Endothelial cell of umbilical vein (primary cell): Measurements from ENCODE around the gene SLC39A11. TPM values are rescaled to one million over a fixed set of nuclear protein-coding genes. Genes with fewer than 3 reads are reported as not detected.

Experiments used
- BruUV-seq: library from RNA; stranded (reverse); fragments of 400-500 nt; replicated peaks from 2 replicates; lab custom pipeline; 2021; lab: Mats Ljungman, UMichigan
- CTCF ChIA-PET: fragments of 300-600, 350-600 bp; sonication (Branson Sonifier 250); formaldehyde crosslinking; loops from one replicate; lab custom pipeline; 2021; ENCODE audit warnings: antibody characterized with exemption, inconsistent platforms; lab: Charles Lee
- POLR2A ChIA-PET: fragments of 300-600, 350-600 bp; sonication (Branson Sonifier 250); formaldehyde crosslinking; loops from one replicate; lab custom pipeline; 2021; ENCODE audit warnings: antibody characterized with exemption, inconsistent platforms; lab: Charles Lee
- DNase-seq: peaks from one replicate; pipeline ENCODE4 v3.0.0-alpha.2; 2011; ENCODE audit warnings: low read depth, low spot score
- FAIRE-seq: peaks from 2 replicates; lab custom pipeline; 2011; peaks lifted over from hg19 to GRCh38; lab: Jason Lieb, UNC
- H2AFZ ChIP-seq: 2 replicates; pipeline ENCODE4 v1.6.0; 2012; ENCODE audit warnings: low read depth, low read length, control low read depth, inconsistent platforms
- H3K27ac ChIP-seq: 2 replicates; pipeline ENCODE4 v1.5.1; 2011; ENCODE audit warnings: low read depth, mild to moderate bottlenecking, control low read depth, low read length, moderate library complexity; ENCODE audit not compliant: insufficient read depth
- H3K27me3 ChIP-seq, 2 experiments: 2 replicates each; pipeline versions ENCODE4 v1.6.0 to v1.6.1; 2011; ENCODE audit warnings: low read length in 2 of 2, mixed read lengths in 1 of 2; ENCODE audit not compliant: control insufficient read depth in 2 of 2, insufficient read depth in 2 of 2
- H3K36me3 ChIP-seq, 2 experiments: 2 replicates in 1 of 2; 3 replicates in 1 of 2; pipeline ENCODE4 v1.5.1; 2011; ENCODE audit warnings: low read length in 2 of 2, mild to moderate bottlenecking in 1 of 2, moderate library complexity in 1 of 2; ENCODE audit not compliant: control insufficient read depth in 2 of 2, insufficient read depth in 2 of 2; ENCODE audit errors: extremely low read depth in 1 of 2
- H3K4me1 ChIP-seq: 3 replicates; pipeline ENCODE4 v1.5.1; 2011; ENCODE audit warnings: mild to moderate bottlenecking, low read length; ENCODE audit not compliant: control insufficient read depth, insufficient read depth; ENCODE audit errors: extremely low read depth
- H3K4me2 ChIP-seq: 2 replicates; pipeline ENCODE4 v1.6.1; 2011; ENCODE audit warnings: low read length, control low read depth, mixed read lengths; ENCODE audit not compliant: insufficient read depth
- H3K4me3 ChIP-seq, 3 experiments: fragments of 200-600 bp in 1 of 3; sonication (generic), shearing (Covaris generic) in 1 of 3; replicated peaks in 1 of 3; 2 replicates each; pipeline ENCODE4 v1.5.1; 2011 to 2016; ENCODE audit warnings: control low read depth in 3 of 3, low read length in 3 of 3, mild to moderate bottlenecking in 2 of 3, inconsistent platforms in 1 of 3, low read depth in 1 of 3, moderate library complexity in 1 of 3; ENCODE audit not compliant: insufficient read depth in 1 of 3
- H3K79me2 ChIP-seq: 2 replicates; pipeline ENCODE4 v1.6.0; 2012; ENCODE audit warnings: low read length, inconsistent platforms; ENCODE audit not compliant: control insufficient read depth, insufficient read depth
- H3K9ac ChIP-seq: replicated peaks from 2 replicates; pipeline ENCODE3; 2011; ENCODE audit warnings: low read length, control low read depth; ENCODE audit not compliant: insufficient read depth; ENCODE audit errors: extremely low read depth
- H3K9me1 ChIP-seq: replicated peaks from 3 replicates; pipeline ENCODE4 v1.6.0; 2011; ENCODE audit warnings: mild to moderate bottlenecking, low read length; ENCODE audit not compliant: control insufficient read depth, insufficient read depth; ENCODE audit errors: extremely low read depth
- H3K9me3 ChIP-seq: replicated peaks from 2 replicates; pipeline ENCODE4 v1.5.1; 2012; ENCODE audit warnings: low read length, inconsistent platforms; ENCODE audit not compliant: control insufficient read depth, insufficient read depth
- H4K20me1 ChIP-seq: replicated peaks from 2 replicates; pipeline ENCODE3; 2011; ENCODE audit warnings: mild to moderate bottlenecking, low read length; ENCODE audit not compliant: control insufficient read depth, insufficient read depth; ENCODE audit errors: extremely low read depth
- CTCF ChIP-seq, 2 donors: IDR thresholded peaks; 1 replicate in 1 of 2; 2 replicates in 1 of 2; pipeline ENCODE4 v1.5.1; 2011; ENCODE audit warnings: low read length in 2 of 2, mild to moderate bottlenecking in 2 of 2, moderate library complexity in 2 of 2, control low read depth in 1 of 2, inconsistent platforms in 1 of 2, low read depth in 1 of 2; ENCODE audit not compliant: insufficient read depth in 1 of 2; ENCODE audit errors: extremely low read depth in 1 of 2
- EZH2 ChIP-seq: IDR thresholded peaks from 2 replicates; pipeline ENCODE4 v1.6.1; 2012; ENCODE audit warnings: borderline replicate concordance, low read depth, mild to moderate bottlenecking, moderate library complexity, low read length, inconsistent platforms; ENCODE audit not compliant: severe bottlenecking
- FOS ChIP-seq: IDR thresholded peaks from 2 replicates; pipeline ENCODE4 v1.6.1; 2011; ENCODE audit warnings: mild to moderate bottlenecking, low read length, moderate library complexity, borderline replicate concordance; ENCODE audit not compliant: insufficient read depth
- GATA2 ChIP-seq: IDR thresholded peaks from 2 replicates; pipeline ENCODE4 v1.7.0; 2011; ENCODE audit warnings: low read depth, mild to moderate bottlenecking, moderate library complexity, mixed read lengths, low read length; ENCODE audit not compliant: insufficient read length, insufficient read depth
- JUN ChIP-seq: IDR thresholded peaks from 2 replicates; pipeline ENCODE4 v1.6.1; 2011; ENCODE audit warnings: borderline replicate concordance, low read depth; ENCODE audit not compliant: insufficient read length, insufficient read depth
- MAX ChIP-seq: IDR thresholded peaks from 2 replicates; pipeline ENCODE4 v1.6.1; 2011; ENCODE audit not compliant: insufficient read depth, insufficient read length
- MYC ChIP-seq: IDR thresholded peaks from one replicate; pipeline ENCODE4 v1.6.1; 2011; ENCODE audit warnings: mild to moderate bottlenecking, low read depth, low read length
- POLR2A ChIP-seq: IDR thresholded peaks from 2 replicates; pipeline ENCODE4 v1.6.1; 2012; ENCODE audit warnings: low read depth, mild to moderate bottlenecking, control low read depth, low read length
- POLR2AphosphoS5 ChIP-seq: IDR thresholded peaks from 2 replicates; pipeline ENCODE4 v1.6.1; 2012; ENCODE audit warnings: low read depth, mild to moderate bottlenecking, control low read depth, low read length, moderate library complexity; ENCODE audit not compliant: insufficient read depth
- dilution Hi-C: fragments of 300-500 bp; cut with MboI; formaldehyde crosslinking; loops from one replicate; pipeline ENCODE4 v1.15.0; 2019; ENCODE audit warnings: low sequenced_read_pairs; ENCODE audit not compliant: extremely low pct_ligation_motif_present
- intact Hi-C: fragments of 100-400 bp; cut with micrococcal nuclease; formaldehyde crosslinking; loops from one replicate; pipeline ENCODE4 v1.10.0; 2022
- polyA plus RNA-seq, 4 experiments: library from polyadenylated mRNA; depleted of rRNA in 3 of 4; stranded (reverse) in 3 of 4; unstranded in 1 of 4; fragments of >200 nt; gene quantifications; 2 replicates each; pipeline versions ENCODE4 v1.2.1 to v1.2.3, GENCODE V29; 2011 to 2012; ENCODE audit warnings: missing spikeins in 1 of 4
- total RNA-seq: library from RNA; stranded (reverse); gene quantifications from 2 replicates; pipeline ENCODE4 v1.2.3, GENCODE V29; 2021

The SLC39A11 gene
- total and polyA plus RNA-seq, 2 donors (not counting 3 experiments of a cell fraction or from before 2014, with no cell fraction given): 8.1 to 11.9 TPM

- no peak for FAIRE-seq
- Histone ChIP-seq H3K36me3 (no peaks in the 10 kb centered on the region), H3K4me2 (no peak overlapping the region), H3K4me3 (no peak overlapping the region), H3K27me3 (no peaks in the 10 kb centered on the region), H3K4me1 (no peaks in the 10 kb centered on the region), H4K20me1 (no peaks in the 10 kb centered on the region), H3K9ac (no peak overlapping the region), H3K9me1 (no peaks in the 10 kb centered on the region), H3K27ac (no peak overlapping the region), H2AFZ (no peak overlapping the region), H3K79me2 (no peaks in the 10 kb centered on the region), H3K9me3 (no peaks in the 10 kb centered on the region)
- CTCF ChIA-PET: no interaction called here
- no peak for TF ChIP-seq JUN
- no peak for TF ChIP-seq MYC
- TF ChIP-seq FOS: no peak
- TF ChIP-seq EZH2: no peak
- TF ChIP-seq MAX: no peak
- dilution Hi-C loops: no loop called here
- no TSS peak for BruUV-seq
- POLR2A ChIA-PET: interaction anchor here (0.6 kb wide), 1 partner anchor 133 kb away, joined by 7 read pairs; no protein-coding TSS in a partner anchor
- DNase-seq: no peak
- intact Hi-C loops: no loop called here
Observed at GRCh38 chr17:72671016-72671415, 421.5 kb downstream of the SLC39A11 start.

GRCh38 chr17:72667096-72668063 lies 425.1 kb downstream of the SLC39A11 start:
- no peaks in the 10 kb centered on the region for H3K79me2 ChIP-seq
- no peaks in the 10 kb centered on the region for H3K9me1 ChIP-seq
- no peaks in the 10 kb centered on the region for H4K20me1 ChIP-seq
- H2AFZ ChIP-seq: no peak overlapping the region
- dilution Hi-C loops (no loop called here), intact Hi-C loops (no loop called here)
- no peak for TF ChIP-seq GATA2
- no peak for TF ChIP-seq CTCF (IDR thresholded peaks at IDR 0.05; ENCODE audit: extremely low read depth in 1 of 2, insufficient read depth in 1 of 2, low read depth in 1 of 2, low read length in 2 of 2)
- no peak for TF ChIP-seq EZH2
- TF ChIP-seq POLR2A: no peak
- no peak for TF ChIP-seq FOS
- TF ChIP-seq POLR2AphosphoS5: no peak
- TF ChIP-seq MYC: no peak
- no peak for TF ChIP-seq MAX
- TF ChIP-seq JUN: no peak
- H3K9ac ChIP-seq: no peak overlapping the region
- FAIRE-seq (no peak), DNase-seq (no peak)
- no peak overlapping the region for H3K27ac ChIP-seq
- no peaks in the 10 kb centered on the region for H3K27me3 ChIP-seq
- no peak overlapping the region for H3K4me3 ChIP-seq
- H3K4me2 ChIP-seq: no peak overlapping the region
- H3K36me3 ChIP-seq: no peaks in the 10 kb centered on the region
- no peaks in the 10 kb centered on the region for H3K4me1 ChIP-seq
- no peaks in the 10 kb centered on the region for H3K9me3 ChIP-seq
- ChIA-PET CTCF (interaction anchor here (1.6 kb wide), 1 partner anchor 110 kb away, joined by 3 read pairs; no protein-coding TSS in a partner anchor), POLR2A (no interaction called here)
- BruUV-seq: no TSS peak
